ENCODE measurements around the gene GJA5.
"Not testable (repeated sequence)": the region's sequence is repeated elsewhere in the genome, so short reads cannot be mapped to it uniquely, and the experiment has no call there.

Gene GJA5

GRCh38 chr1:147762233-147763024, 2.0 kb upstream of the GJA5 start:
- no peak for DNase-seq

DNA sequence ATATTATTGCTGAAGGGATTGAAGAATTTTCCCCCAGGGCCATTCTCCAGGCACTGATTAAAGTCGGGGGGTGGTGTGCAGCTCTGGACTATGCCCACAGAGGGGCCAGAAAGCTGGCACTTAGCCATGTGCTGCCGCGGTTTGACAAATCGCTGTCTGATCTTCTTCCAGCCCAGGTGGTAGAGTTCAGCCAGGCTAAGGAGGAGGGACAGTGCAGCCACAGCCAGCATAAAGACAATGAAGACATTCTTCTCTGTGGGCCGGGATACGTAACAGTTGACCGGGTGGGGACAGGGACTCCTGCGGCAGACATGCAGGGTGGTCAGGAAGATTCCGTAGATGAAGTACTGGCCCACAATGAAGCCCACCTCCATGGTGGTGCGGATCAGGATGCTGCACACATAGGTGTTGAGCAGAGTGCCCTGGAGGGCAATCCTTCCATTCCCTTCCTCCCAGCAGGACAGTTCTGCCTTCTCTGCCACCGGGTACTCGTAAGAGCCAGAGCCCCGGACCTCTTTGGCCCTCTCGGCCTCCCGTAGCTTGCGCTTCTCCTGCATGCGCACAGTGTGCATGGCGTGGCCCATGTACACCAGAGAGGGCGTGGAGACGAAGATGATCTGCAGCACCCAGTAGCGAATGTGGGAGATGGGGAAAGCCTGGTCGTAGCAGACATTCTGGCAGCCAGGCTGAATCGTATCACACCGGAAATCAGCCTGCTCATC, 1.9 kb downstream of the GJA5 start:
- DNase-seq, result no peak

DNA sequence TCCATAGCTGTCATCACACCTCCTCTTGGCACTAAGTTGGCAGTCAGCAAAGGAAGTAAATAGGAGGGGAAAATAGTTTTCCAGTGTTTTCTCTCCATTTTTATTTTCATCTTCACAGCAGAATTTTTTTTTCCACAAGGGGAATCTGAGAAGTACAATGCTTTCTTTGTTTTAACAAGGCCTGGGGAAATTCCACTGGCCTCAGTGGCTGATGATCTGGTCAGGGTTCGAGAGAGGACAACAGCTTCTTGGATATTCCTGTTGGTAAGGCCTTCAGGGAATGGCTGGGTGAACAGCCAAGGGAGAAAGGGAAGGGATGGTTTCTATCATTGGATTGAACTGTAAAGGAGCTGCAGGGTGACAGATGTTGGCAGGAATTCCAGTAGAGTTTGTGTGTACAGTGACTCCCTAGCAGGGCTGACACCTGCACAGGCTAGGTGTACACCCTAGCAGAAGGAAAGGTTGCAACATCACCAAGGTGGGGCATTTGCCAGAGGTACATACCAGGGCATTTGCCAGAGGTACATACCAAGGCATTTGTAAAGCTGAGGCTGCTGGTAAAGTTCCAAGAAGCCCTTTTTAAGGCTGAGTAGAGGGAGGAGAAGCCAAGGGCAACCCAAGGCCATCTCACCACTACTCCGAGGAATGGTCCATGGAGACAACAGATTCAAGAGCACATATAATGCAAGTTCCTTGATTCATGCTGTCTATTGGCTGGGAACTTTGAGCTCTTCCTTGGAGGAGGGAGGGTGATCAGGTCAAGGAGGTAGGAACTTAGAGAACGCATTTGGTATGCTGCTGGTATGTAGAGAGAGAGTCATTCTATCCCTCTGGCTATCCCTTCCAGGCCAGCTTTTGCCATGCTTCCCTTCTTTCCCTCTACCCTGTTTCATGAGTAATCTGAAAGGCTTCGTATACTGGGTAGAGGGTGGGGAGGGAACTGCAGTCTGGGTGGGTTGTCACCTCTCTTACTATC, 3.1 kb downstream of the GJA5 start:
- DNase-seq, result no peak

DNA sequence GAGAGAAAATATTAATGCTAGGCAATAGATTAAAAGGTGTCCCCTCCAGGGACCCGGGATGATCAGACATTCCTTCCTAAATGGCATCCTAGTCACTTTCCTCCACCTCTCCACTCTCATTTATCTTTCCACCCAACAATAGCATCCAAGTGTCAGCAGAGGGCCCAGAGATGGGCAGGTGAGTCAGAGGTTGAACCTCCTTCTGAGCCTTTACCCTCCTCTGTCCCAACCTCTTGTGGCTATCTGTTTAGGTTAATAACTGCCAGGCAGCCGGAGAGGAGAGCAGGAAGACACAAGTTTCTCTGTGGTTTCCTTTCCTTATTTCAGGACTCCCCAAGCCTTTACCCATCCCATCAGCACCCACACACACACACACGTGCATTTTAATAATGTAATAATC, 4.1 kb downstream of the GJA5 start:
- DNase-seq, result no peak

DNA sequence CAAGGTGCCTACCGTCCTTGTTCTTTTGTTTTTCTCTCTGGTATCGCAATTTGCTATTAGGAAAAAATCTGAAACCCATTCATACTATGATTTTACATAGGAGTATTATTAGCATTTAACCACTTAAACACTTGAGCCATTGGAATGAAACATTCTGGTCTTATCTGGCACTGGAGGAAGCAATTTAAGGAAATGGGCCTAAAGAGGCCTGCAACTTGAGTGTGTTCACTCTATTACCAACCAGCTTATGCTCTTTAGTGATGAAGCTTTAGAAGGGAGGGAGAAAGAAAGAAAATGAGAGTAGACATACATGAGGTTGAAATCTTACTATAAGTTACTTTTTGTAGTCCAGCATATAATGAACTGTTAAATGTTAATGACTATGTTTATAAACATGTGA, 5.7 kb downstream of the GJA5 start:
- DNase-seq, result no peak

- DNase-seq, result no peak
Observed at GRCh38 chr1:147753081-147753480, 7.3 kb downstream of the GJA5 start.

DNA sequence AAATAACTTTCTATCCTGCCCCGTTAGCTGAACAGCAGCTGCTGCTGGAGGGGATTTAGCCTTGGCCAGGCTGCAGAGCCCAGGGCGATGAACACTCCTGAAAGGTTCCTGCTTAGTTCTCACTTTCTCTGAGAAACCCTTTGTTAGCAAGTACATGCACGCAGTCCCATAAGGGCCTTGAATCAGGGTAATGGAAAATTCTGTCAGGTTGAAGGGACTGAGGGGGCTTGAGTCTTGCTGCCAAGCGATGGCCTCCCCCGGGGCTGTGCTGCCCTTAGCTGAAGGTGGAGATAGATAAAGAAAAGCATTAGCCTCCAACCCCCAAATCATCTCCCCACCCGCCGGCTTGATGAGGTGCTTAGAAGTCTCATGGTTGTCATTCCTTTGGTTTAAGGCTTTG, 7.9 kb downstream of the GJA5 start:
- no peak for DNase-seq

DNA sequence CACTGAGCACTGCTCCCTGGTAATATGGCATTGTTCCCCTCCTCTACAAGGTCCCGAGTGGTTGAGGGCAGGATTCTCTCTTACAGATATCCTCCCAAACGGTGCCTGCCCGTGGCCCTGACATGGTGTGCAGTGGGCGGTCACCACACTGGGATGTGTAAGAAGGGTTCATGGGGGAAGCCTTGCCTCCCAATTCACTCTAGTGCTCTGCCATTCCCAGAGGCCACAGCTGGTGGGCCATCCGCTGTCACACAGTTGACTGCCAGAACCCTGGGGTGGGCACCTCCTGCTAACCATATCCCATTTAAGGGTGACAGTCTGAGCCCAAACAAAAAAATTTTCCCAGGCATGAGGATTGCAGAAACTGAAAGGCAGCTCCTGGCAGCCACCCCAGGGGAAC, 9.1 kb downstream of the GJA5 start:
- DNase-seq, result no peak

DNA sequence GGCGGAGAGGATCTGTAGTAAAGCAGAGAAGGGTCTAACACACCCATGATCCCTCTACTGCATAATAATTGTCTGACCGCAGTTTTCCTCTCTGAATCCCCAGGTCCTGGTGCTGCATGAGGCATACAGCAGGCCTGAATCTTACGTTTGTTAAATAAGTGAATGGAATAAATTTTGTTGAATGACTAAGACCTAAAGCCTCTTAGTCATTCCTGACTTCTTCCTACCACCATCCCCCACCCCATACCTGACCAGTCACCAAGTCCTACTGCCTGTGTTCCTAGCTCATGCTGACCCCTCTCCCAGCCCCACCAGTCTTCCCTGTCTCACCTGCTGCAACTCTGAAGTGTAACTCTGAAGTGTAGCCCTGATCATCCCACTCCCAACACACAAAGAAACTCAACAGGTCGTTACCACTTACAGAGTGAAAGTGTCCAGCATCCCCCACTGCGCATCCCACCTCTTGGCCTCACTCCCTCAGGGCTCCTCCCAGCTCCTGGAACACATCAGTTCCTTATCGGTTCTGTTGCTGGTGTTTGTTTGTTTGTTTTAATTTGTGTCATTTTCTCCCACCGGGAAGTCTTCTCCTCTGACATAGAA, 9.7 kb downstream of the GJA5 start:
- no peak for DNase-seq

- no peak for DNase-seq
Observed at GRCh38 chr1:147749792-147750191, 10.6 kb downstream of the GJA5 start.

DNA sequence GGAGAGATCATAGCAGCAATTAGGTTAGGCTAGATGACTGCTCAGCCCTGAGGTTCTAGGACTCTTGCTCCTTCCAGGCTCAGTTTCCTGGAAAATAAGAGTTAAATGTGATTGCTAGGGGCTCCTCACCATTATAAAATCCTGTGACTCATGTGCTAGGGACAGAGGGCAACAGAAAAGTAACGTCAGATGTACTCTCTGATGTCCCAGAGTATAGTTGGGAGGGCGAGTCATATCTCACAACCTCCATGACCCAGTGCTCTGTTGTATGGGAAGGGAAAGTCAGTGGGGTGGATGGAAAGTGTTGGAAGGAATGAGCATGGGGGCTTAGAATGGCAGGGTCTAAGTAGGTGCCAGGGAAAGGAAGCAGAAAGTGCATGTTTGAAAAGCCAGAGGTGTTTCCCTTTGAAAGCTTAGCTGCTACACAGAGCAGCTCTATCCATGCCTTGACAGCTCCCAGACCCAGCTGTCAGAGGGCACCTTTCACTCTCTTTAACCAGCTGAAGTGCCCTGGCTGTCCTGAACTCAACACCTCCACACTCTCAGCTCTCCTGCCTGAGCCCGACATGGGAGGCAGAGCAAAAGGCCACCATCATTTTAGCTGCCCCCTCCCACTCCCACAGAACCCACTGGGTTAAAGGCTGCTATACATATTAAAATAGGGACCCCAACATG, 11.6 kb downstream of the GJA5 start:
- no peak for DNase-seq

GRCh38 chr1:147747966-147748365, 12.4 kb downstream of the GJA5 start:
- DNase-seq, result no peak

DNA sequence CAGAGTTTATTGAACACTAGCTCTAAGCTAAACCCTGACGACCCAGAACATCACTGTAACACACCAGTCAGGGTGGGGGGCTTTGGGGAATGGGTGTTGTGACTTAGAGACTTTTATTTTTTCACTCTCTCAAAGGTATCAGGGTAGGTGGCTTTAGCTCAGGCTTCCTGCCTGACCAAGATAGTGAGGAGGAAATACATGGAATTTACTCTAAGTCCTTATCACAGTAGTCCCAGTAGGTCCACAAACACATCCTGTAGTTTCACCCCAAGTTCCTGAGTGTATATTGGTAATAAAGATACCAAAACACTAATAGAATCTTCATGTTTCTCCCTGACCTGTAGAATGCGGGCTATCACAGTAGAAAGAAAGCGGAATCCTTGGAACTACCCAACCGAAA, 15.1 kb downstream of the GJA5 start:
- DNase-seq, result no peak

GRCh38 chr1:147741065-147741464, 19.3 kb downstream of the GJA5 start:
- DNase-seq, result no peak

GRCh38 chr1:147740391-147740790, 20.0 kb downstream of the GJA5 start:
- DNase-seq, result no peak

- DNase-seq, result no peak
Observed at GRCh38 chr1:147738739-147739476, 21.5 kb downstream of the GJA5 start.

DNA sequence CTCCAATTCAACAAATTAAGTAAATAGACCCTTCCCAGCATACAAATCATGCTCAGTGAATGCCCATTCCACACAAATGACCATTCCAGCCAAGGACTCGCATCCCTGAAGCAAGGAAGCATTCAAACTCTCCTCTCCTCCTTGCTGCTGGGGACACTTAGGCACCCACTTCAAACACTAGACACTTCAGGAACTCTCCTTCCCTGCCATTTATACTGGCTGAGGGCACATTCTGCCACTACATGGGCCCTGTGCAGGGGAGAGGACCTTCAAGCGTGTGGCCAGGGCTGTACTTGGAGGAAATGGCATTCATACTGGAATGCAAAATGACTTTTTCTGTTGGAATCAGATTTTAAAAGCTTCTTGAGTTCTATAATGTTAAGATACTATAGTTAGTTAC, 22.3 kb downstream of the GJA5 start:
- DNase-seq, result no peak

- DNase-seq, result no peak
Observed at GRCh38 chr1:147736883-147737282, 23.5 kb downstream of the GJA5 start.

GRCh38 chr1:147735423-147735822, 25.0 kb downstream of the GJA5 start:
- no peak for DNase-seq

DNA sequence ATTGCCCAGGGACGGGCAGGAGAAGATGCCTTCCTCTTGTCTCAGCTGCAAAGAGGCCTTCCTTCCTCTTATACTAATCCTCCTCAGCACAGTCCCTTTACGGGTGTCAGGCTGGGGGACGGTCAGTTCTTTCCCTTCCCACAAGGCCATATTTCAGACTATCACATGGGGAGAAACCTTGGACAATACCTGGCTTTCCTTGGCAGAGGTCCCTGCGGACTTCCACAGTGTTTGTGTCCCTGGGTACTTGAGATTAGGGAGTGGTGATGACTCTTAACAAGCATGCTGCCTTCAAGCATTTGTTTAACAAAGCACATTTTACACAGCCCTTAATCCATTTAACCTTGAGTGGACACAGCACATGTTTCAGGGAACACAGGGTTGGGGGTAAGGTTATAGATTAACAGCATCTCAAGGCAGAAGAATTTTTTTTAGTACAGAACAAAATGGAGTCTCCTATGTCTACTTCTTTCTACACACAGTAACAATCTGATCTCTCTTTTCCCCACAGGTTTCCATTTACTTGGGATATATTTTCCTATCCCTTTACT, 26.0 kb downstream of the GJA5 start:
- not testable (repeated sequence) for DNase-seq

GRCh38 chr1:147729315-147729714, 31.1 kb downstream of the GJA5 start:
- no peak for DNase-seq
